GM10266 (cell line): Measurements from ENCODE around the gene TSHZ2.

Experiments used
- DNase-seq: peaks from one replicate; pipeline ENCODE4 v3.0.0; 2012; ENCODE audit errors: extremely low spot score
- TF ChIP-seq, protein P1 (sequence below): IDR thresholded peaks from 2 replicates; pipeline ENCODE4 v1.5.1; 2012; ENCODE audit warnings: mild to moderate bottlenecking, low read depth; ENCODE audit not compliant: control insufficient read depth, insufficient read depth; ENCODE audit errors: missing control alignments

The TSHZ2 gene

DNA sequence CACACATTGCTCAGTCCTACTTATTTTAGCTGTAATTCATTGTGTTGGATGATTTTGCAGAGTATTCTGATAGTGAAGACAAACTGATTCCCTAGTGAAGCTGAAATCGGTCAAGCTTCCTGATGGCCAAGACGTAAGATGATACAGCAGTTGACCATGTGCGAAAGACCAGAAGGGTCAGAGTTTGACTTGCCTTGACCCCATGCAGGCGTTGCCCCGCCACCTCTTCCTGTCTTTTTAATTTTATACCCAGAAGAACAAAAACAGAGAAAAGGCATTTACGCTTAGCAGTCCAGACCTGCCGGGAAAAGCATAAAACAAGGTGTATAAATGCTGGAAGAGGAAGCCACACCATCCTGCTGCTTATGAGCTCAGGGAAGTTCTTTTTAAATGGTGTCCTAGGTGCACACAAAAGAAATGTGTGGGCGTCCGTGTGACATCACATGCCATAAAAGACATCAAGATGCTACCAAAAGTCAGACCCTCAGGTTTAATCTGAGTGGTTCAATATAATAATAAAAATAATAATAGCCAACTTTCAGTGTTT is 32.2 kb downstream of the TSHZ2 start:
- TF ChIP-seq, protein P1, sequence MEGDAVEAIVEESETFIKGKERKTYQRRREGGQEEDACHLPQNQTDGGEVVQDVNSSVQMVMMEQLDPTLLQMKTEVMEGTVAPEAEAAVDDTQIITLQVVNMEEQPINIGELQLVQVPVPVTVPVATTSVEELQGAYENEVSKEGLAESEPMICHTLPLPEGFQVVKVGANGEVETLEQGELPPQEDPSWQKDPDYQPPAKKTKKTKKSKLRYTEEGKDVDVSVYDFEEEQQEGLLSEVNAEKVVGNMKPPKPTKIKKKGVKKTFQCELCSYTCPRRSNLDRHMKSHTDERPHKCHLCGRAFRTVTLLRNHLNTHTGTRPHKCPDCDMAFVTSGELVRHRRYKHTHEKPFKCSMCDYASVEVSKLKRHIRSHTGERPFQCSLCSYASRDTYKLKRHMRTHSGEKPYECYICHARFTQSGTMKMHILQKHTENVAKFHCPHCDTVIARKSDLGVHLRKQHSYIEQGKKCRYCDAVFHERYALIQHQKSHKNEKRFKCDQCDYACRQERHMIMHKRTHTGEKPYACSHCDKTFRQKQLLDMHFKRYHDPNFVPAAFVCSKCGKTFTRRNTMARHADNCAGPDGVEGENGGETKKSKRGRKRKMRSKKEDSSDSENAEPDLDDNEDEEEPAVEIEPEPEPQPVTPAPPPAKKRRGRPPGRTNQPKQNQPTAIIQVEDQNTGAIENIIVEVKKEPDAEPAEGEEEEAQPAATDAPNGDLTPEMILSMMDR: no peak
- DNase-seq: no peak

DNA sequence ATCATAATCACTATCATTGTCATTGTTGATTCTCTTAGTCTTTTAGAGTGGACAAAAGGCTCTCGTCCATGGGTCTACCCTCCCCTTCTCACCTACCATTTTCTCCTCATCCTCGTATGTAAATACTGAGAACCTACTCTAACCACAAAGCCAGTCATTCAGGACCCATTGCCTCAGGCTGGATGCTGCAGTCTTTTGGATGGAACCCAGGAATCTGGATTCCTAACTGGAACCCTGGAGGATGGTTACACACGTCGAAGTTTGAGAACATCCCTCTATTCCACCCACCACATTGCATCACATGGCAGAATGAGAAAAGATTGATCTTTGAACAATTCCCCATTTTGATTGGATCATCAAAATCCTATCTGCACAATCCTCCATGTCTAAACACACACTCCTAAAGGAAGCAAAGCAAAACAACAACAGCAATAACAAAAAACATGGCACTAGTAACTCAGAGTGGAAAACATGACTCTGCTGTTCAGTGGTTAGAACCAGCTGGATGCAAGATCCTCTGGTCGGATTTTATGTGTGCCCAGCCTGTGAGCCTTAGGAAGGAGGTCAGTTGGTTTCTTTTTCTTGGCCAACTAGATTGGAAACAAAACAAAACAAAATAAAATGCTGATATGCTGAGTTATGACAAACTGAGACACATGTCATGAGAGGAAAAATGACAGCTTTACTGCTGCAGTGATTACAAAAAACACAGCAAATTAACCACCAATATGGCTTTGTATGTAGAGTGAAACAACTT is 38.0 kb downstream of the TSHZ2 start:
- DNase-seq: no peak
- TF ChIP-seq, protein P1: no peak

DNA sequence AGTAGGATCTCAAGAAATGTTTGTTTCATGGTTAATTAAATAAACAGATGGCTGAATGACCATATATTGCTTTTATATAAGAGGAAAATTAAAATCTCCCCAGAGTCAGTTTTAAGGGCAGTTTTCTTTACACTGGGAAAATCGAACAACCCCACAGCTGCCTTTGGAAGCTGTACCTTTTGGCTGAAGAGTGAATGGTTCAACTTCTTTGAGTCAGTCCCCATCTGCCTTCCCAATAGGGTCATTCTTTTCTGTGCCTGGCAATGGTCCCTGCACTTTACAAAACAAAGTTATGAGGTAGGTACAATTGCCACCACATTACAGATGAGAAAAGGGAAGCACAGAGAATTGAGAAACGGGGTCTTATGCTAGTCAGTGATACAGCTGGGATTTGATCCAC is 39.5 kb downstream of the TSHZ2 start:
- TF ChIP-seq, protein P1: no peak
- no peak for DNase-seq

DNA sequence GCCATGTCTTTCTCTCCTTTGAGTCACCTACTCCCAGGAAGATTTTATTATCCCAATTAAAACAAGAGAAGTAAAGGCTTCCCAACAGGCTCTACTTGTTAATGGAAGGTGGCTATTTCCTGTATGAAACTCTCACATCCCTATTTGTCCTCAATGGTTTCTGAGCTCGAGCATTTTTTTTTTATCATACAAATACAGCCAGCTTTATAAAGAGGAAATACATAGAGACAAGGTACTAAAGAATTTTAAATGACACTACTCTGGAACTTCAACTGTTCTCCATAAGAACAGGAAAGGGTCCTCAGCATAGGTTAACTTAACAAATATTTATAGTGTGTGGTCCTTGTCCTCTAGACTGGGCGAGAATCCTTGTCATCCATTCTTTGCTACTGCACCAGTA is 41.0 kb downstream of the TSHZ2 start:
- no peak for DNase-seq

DNA sequence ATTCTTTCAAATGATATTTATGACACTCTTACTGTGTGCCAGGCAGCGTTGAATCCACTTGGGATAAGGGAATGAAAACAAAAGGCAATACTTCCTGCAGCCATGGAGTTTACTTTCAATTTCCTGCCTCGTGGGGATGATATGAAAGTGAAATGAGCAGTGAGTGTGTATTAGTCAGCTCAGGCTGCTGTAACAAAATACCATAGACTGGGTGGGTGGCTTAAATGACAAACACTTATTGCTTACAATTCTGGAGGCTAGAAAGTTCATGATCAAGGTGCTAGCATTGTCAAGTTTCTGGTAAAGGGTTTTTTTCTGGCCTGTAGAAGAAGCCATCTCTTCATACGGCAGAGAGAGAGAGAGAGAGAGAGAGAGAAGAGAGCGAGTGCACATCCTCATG is 41.7 kb downstream of the TSHZ2 start:
- TF ChIP-seq, protein P1: no peak
- DNase-seq: no peak

More for the DNA sequence above, 41.0 kb downstream of the TSHZ2 start:
- TF ChIP-seq, protein P1: no peak

DNA sequence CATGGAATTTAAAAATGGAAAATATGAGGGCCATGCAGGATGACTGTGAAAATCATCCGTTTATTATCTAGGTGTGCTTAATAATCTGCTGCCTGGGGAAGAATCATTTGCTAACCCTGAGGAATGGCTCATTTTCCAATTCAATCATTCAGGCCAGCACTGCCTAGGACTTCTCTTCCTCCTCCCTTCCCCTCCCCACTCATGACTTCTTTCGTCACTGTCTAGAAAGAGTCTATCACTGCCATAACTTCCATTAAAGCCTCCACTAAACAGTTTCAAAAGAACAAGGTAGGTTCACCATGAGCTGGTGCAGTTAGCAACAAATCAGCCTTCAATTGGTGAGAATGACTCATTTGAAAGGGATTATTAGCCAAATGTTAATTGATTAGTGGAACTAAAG is 43.9 kb downstream of the TSHZ2 start:
- TF ChIP-seq, protein P1: no peak
- DNase-seq: no peak

DNA sequence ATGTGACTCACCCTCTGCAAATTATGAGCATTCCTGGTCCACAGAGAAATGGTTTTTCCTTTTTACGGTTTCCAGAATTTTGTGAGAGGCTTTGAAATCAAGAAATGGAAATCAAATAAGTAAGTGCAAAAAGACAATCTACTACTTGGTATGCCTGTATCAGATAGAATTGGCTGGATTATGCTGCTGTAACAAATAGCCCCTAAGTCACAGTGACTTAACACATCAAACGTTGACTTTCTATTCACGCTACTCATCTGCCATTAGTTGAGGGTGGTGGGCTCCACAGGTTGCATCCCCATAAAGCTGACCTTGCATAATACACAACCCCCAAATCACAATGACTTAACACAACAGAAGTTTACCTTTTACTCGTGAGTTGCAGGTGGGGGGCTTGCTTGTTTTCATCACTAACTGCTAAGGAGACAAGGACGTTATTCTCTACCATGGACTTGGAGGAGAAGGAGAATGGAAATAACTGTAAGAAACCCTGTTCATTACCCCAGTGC is 44.4 kb downstream of the TSHZ2 start:
- no peak for DNase-seq
- TF ChIP-seq, protein P1: no peak
